Type B pancreatic cell (in vitro differentiated cells): ENCODE data around the gene HTRA3. TPM values are rescaled to one million over a fixed set of nuclear protein-coding genes. Genes with fewer than 3 reads are reported as not detected.

ENCODE experiments used
- DNase-seq: peaks from one replicate; pipeline ENCODE4 v3.0.0; 2021; ENCODE audit warnings: mixed read lengths; ENCODE audit not compliant: unreplicated experiment; ENCODE audit errors: extremely low spot score
- H3K27ac Mint-ChIP-seq: 2 replicates; pipeline ENCODE4 v1.8.0; 2021; ENCODE audit warnings: mild to moderate bottlenecking, mixed read lengths
- H3K27me3 Mint-ChIP-seq: 2 replicates; pipeline ENCODE4 v1.8.0; 2021; ENCODE audit warnings: mixed read lengths
- H3K36me3 Mint-ChIP-seq: 2 replicates; pipeline ENCODE4 v1.8.0; 2021; ENCODE audit warnings: mixed read lengths
- H3K4me1 Mint-ChIP-seq: one replicate; pipeline ENCODE4 v1.8.0; 2021; ENCODE audit warnings: mixed read lengths; ENCODE audit not compliant: unreplicated experiment
- H3K4me3 Mint-ChIP-seq: 2 replicates; pipeline ENCODE4 v1.8.0; 2021; ENCODE audit warnings: mild to moderate bottlenecking, mixed read lengths
- H3K9me3 Mint-ChIP-seq: 2 replicates; pipeline ENCODE4 v1.8.0; 2021; ENCODE audit warnings: mixed read lengths
- CTCF ChIP-seq: fragments of 200-600 bp; sonication (generic); conservative IDR thresholded peaks from 2 replicates; pipeline ENCODE4 v1.5.0; 2021; ENCODE audit warnings: antibody characterized with exemption, mild to moderate bottlenecking
- total RNA-seq: library from RNA; stranded (reverse); gene quantifications from 2 replicates; pipeline ENCODE4 v1.2.1, GENCODE V29; 2021; ENCODE audit warnings: low replicate concordance

The HTRA3 gene
- total RNA-seq, 1 donor from 2014 or later, result 4.4 TPM

- TF ChIP-seq CTCF, result no peak
- no peaks in the 10 kb centered on the region for H3K36me3 Mint-ChIP-seq
- DNase-seq, result no peak
- H3K27ac Mint-ChIP-seq, result no peak overlapping the region
- H3K4me1 Mint-ChIP-seq, result peaks cover 10% of the 10 kb centered on the region
- no peaks in the 10 kb centered on the region for H3K9me3 Mint-ChIP-seq
- peaks cover 3% of the 10 kb centered on the region for H3K27me3 Mint-ChIP-seq
- H3K4me3 Mint-ChIP-seq, result no peak overlapping the region
These were observed 17.3 kb downstream of the HTRA3 start for GRCh38 chr4:8286719-8287342.

- H3K4me3 Mint-ChIP-seq, result no peak overlapping the region
- H3K4me1 Mint-ChIP-seq, result peaks cover 8% of the 10 kb centered on the region
- DNase-seq, result no peak
- H3K9me3 Mint-ChIP-seq, result no peaks in the 10 kb centered on the region
- H3K27ac Mint-ChIP-seq, result no peak overlapping the region
- H3K27me3 Mint-ChIP-seq, result peaks cover 2% of the 10 kb centered on the region
- TF ChIP-seq CTCF, result no peak
- no peaks in the 10 kb centered on the region for H3K36me3 Mint-ChIP-seq
These were observed 18.1 kb downstream of the HTRA3 start for GRCh38 chr4:8287343-8288280.

GRCh38 chr4:8289151-8289750 lies 19.7 kb downstream of the HTRA3 start:
- H3K9me3 Mint-ChIP-seq, result no peaks in the 10 kb centered on the region
- H3K4me1 Mint-ChIP-seq, result no peaks in the 10 kb centered on the region
- H3K27ac Mint-ChIP-seq, result no peak overlapping the region
- no peak overlapping the region for H3K4me3 Mint-ChIP-seq
- no peak for DNase-seq
- TF ChIP-seq CTCF, result no peak
- no peaks in the 10 kb centered on the region for H3K27me3 Mint-ChIP-seq
- no peaks in the 10 kb centered on the region for H3K36me3 Mint-ChIP-seq

- no peak overlapping the region for H3K4me3 Mint-ChIP-seq
- H3K27me3 Mint-ChIP-seq, result no peaks in the 10 kb centered on the region
- no peak for TF ChIP-seq CTCF
- H3K27ac Mint-ChIP-seq, result no peak overlapping the region
- no peaks in the 10 kb centered on the region for H3K9me3 Mint-ChIP-seq
- no peak for DNase-seq
- no peaks in the 10 kb centered on the region for H3K4me1 Mint-ChIP-seq
- no peaks in the 10 kb centered on the region for H3K36me3 Mint-ChIP-seq
These were observed 20.6 kb downstream of the HTRA3 start for GRCh38 chr4:8289956-8290700.

GRCh38 chr4:8290701-8290970 lies 21.1 kb downstream of the HTRA3 start:
- no peak for DNase-seq

More at GRCh38 chr4:8290701-8290970, 21.1 kb downstream of the HTRA3 start:
- no peak overlapping the region for H3K4me3 Mint-ChIP-seq
- H3K36me3 Mint-ChIP-seq, result no peaks in the 10 kb centered on the region
- H3K27ac Mint-ChIP-seq, result no peak overlapping the region
- H3K9me3 Mint-ChIP-seq, result no peaks in the 10 kb centered on the region
- H3K27me3 Mint-ChIP-seq, result no peaks in the 10 kb centered on the region
- no peak for TF ChIP-seq CTCF
- H3K4me1 Mint-ChIP-seq, result no peaks in the 10 kb centered on the region
